Raji (cell line): Measurements from ENCODE around the gene PACS2.

ENCODE experiments used
- POLR2A ChIP-seq: IDR thresholded peaks from 2 replicates; pipeline ENCODE4 v1.6.1; 2011; ENCODE audit warnings: low read depth, low read length, control low read depth; ENCODE audit not compliant: insufficient read depth

PACS2 gene

DNA sequence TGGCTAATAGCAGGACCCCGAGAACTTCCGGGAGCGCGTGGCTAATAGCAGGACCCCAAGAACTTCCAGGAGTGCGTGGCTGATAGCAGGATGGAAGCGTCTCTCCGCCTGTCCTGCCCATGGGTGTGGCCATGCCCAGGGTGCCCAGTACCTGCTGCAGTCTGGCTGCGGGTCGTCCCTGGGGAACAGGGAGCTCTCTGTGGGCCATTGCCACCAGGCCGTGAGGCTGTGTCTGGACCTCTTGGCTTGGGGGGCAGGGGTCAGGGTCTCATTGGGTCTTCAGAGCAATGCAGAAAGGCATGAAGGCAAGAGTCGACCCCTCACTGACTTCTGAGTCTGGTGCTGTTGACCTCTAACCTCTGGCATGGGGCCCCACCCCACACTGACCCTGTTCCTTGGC is 35.4 kb downstream of the PACS2 start:
- TF ChIP-seq POLR2A = no peak

DNA sequence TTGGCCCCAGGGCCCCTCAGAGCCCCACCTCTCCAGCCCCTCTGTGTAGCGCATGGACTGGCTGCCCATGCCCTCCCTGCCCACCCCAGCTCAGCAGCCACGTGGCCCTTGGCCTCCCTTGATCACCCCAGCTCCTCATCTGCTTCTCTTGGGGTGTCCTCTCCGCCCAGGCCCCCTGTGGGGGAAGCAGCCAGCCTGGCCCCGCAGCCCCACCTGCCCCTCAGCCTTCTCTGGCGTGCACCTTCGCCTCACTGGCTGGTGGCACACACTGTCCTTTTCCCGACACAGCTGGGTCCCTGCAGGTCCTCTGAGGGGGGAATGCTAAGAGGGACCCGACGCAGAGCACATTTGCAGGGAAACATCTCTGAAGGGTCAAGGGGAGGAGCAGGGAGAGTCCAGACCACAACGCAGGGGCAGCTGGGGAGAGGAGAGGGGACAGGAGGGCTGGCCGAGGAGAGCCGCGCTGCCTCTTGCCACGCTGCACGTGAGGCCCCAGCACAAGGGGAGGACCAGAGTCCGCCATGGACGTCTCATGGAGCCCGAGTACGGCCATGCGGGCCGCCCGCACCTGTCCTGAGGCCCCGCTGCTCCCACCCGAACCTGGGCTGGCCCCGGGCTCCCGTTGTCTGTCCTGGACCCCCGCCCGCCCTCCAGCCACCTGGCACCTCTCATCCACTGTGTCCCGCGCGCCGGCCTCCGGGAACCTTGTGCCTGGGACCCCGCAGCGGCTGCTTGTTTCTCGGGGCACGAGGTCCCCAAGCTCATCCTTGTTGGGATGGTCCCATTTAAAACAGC is 36.1 kb downstream of the PACS2 start:
- no peak for TF ChIP-seq POLR2A

DNA sequence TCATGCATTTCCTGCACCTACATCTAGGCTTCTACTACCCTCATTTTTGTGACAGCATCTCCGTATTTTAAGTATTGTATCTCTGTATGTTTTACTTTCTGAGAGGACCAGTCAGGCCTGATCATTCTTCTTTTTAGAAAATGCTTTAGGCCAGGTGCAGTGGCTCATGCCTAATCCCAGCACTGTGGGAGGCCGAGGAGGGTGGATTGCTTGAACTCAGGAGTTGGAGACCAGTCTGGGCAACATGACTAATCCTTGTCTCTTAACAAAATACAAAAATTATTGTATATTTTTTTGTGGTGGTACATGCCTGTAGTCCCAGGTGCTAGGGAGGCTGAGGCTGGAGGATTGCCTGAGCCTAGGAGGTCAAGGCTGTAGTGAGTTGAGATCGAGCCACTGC is 36.9 kb downstream of the PACS2 start:
- TF ChIP-seq POLR2A = no peak

DNA sequence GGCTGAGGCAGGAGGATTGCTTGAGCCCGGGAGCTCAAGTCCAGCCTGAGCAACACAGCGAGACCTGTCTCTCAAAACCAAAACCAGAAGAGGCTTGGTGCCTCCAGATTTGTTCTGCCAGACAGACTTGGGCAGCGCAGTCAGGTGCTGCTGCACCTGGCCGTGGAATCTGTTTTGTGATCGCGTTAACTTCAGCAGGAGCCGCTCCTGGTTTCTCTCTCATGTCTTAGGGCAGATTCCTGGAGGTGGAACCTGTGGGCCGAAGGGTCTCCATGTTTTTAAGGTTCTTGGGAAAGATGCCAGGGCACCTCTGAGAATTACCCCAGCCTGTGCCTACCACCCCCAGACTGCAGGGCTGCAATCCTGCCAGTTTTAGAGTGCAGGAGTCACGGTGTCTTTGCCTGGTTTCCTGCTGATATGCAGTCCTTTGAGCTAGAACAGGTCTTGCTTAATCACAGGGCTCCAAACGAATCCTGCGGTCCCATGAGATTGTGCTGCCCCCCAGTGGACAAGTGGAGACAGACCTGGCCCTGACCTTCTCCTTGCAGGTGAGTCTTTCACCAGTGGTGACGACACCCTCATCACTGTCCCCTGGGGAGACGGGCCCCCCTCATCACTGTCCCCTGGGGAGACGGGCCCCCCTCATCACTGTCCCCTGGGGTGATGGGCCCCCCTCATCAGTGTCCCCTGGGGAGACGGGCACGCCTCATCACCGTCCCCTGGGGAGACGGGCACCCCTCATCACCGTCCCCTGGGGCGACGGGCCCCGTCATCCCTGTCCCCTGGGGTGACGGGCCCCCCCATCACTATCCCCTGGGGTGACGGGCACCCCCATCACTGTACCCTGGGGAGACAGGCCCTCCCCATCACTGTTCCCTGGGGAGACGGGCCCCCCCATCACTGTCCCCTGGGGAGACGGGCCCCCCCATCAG is 37.6 kb downstream of the PACS2 start:
- TF ChIP-seq POLR2A = no peak

DNA sequence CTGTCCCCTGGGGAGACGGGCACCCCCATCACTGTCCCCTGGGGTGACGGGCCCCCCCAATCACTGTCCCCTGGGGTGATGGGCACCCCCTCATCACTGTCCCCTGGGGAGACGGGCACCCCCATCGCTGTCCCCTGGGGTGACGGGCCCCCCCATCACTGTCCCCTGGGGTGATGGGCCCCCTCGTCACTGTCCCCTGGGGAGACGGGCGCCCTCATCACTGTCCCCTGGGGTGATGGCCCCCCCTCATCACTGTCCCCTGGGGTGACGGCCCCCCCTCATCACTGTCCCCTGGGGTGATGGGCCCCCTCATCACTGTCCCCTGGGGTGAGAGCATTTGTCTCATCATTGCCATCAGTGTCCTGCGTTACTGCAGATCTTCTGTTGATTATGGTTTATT is 38.6 kb downstream of the PACS2 start:
- TF ChIP-seq POLR2A = no peak

DNA sequence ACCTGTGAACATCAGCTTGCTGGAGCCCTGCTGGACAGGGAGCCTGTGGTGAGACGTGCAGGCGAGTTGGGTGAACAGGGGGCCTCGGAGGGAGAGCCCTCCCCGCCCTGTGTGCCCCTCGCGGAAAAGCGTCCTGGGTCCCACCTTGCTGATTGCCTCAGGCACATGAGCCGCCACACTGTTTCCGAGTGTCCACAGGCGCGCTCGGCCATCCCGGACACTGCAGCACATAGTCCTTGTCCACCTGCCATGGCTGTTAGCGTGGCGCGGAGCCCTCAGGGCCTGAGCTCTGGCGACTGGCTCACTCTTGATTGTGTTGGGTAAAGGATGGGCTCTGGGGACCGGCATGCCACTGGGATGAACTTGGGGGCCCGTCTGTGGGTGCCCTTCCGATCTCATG is 40.0 kb downstream of the PACS2 start:
- no peak for TF ChIP-seq POLR2A

DNA sequence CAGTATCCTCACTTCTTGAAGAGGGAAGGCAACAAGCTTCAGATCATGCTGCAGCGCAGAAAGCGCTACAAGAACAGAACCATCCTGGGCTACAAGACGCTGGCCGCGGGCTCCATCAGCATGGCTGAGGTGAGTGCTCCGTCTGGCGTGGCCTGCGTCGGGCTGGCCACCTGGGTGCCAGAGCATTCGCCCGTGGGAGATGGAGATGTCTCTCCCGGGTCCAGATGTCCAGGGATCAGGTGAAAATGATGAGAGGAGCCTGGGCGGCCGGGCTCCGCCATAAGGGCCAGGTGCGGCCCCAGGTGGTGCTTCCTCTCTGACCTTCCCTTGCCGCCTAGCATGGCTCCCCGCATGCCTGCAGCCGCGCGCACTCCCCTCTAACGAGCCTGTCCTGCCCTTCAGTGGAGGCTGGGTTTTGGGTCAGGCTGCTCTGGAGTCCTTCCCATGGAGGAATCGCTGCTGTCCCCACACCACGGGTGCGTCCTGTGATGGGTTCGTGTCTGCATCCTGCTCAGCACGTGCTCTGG is 40.6 kb downstream of the PACS2 start:
- TF ChIP-seq POLR2A = no peak

DNA sequence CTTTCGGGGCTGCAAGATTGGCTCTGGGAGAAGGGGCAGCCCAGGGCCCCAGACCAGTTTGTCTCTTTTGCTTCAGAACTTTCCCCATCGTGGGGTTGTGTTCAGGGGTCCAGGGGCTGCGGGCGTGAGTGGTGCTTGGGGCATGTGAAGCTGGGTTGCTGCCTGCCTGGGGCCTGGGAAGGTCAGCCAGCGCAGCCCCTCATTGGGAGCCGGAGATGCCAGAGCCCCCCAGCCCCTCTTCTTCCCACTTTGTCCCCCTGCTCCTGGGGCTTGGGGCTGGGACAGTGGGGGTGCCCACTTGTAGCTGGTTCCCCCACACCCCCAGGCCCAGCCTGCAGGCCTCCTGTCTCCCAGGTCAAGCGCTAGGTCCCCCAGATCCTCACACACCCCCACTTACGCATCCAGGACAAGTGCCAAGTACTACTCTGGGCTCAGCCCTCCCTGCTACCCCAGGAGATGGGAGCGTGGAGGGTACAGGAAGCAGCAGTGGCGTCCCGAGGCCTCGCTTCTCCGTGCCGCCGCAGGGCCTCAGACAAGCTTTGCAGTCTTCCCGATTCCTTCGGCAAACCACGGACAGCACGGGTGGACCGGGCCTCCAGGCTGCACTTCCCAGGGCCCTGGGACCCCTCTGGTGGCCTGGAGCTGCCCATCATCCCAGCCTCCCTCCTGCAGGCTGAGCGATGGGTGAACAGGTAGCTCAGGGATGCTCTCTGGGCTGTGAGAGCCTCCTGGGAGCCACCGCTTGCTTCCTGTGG is 41.5 kb downstream of the PACS2 start:
- no peak for TF ChIP-seq POLR2A

DNA sequence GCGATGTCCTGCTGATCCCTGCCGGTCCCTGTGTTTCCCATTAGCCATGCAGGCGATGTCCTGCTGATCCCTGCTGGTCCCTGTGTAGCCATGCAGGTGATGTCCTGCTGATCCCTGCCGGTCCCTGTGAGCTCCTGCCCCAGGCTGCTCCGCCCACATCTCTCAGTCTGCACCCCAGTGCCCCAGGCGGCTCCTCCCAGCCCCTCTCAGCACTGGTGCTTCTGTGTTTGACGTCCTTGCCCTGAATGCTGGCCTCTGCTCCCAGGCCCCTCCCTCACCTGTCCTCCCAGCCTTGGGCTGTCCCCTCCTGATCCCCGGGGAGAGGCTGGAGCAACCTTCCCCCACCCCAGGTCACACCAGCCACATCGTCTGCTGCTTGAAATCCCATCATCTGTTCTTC is 42.4 kb downstream of the PACS2 start:
- TF ChIP-seq POLR2A = no peak

DNA sequence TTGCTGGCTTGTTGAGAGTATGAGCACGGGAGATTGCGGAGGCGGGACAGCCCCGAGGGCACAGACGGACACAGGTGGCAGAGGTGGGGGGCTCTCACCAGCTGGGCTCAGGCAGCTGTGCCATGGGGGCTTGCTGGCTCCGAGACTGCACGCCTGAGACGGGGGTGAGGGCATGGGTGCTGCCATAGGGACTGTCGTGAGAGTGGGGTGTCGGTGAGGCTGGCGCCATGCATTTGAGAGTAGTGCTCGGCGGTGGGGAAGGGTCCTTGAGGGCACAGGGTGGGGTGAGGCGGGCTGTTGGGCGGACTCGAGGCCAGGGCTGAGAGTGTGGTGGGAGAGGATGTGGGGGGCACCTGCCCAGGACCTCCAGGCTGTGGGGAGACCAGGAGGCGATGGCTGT is 43.1 kb downstream of the PACS2 start:
- no peak for TF ChIP-seq POLR2A

DNA sequence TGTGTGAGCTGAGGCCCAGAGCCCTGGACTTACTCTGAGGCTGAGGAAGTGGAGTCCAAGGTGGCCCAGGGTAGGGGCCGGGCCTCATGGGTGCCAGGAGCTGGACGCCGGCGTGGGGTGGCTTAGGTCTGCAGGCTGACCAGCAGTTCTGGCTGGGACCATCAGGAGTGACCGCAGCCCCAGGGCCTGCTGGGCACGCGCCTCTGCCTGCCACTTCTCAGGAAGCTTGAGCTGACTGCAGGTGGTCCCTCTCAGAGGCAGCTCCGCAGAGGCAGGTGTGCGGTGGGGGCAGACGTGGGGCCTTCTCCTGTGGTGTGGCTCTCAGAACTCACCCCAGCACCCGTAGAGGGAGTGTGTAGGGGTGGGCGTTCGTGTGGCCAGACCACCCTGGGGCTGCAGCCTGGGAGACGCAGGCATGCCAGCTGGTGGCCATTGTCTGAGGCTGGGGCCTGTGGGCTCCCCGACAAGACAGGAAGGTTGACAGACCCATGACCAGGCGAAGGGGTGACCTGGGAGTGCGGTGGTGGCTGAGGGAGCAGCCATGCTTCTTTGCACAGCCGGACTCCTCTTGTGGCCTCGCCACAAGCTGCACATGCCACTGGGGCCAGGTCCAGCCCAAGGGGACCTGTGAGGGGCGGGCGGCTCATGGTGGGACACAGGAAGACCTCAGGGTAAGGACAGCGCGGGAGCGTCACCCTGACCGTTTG is 43.7 kb downstream of the PACS2 start:
- no peak for TF ChIP-seq POLR2A

DNA sequence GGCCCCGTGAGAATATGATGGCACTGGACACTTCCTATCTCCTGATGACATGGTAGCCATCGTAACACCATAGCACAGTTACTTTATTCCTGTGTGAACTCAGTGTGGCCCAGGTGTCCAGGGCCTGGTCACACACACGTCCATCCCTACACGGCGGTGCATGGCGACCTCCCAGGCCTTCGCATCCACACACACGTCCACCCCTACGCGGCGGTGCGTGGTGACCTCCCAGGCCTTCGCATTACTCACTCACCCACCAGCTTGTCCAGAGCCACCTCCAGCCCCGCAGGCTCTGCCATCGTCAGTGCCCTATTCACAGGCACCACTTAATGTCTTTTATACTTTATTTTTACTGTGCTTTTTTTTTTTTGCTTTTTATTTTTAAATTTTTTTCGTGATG is 44.4 kb downstream of the PACS2 start:
- no peak for TF ChIP-seq POLR2A

DNA sequence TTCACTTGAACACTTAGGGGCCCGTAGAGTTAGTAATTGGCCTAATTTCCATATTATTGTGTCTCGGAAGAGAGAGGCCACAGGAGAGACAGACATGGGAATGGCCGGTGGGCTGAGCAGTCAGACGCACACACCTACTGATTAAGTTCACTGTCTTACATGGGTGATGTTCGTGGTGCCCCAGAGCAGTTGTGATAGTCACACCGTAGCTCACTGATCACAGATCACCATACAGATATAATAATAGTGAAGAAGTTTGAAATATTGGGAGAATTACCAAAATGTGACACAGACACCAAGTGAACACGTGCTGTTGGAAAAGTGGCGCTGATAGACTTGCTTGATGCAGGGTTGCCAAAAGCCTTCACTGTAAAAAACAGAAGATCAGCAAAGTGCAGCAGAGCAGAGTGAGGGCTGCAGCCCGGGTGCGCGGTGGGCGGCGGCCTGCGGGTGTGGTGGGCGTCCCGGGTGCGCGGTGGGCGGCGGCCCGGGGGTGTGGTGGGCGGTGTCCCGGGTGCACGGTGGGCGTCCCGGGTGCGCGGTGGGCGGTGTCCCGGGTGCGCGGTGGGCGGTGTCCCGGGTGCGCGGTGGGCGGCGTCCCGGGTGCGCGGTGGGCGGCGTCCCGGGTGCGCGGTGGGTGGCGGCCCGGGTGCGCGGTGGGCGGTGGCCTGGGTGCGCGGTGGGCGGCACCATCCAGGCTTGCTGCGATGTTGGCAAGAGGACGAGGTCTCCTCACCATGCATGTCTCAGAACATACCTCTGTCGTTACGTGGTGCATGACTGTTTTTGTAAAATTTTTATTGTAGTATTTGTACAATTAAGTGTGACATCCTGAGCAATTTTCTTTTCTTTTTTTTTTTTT is 49.5 kb downstream of the PACS2 start:
- TF ChIP-seq POLR2A = no peak

DNA sequence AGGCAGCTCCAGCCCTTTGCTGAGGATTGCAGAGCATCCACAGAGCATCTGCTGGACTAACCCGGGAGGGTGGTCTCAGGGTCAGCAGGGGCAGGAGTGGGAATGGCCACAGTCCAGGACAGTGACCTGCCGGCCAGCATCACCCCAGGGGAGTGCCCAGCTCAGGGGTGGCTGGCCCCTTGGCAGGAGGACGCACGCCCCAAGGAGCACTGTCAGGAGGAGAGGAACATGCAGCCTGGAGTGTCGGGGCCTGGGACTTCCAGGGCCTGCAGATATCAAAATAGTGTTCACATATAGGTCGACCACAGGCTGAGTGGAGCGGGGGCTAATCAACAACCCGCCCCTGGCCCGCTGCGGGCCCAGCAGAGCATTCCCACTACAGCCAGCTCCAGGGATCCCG is 50.6 kb downstream of the PACS2 start:
- TF ChIP-seq POLR2A = no peak
